HEK293 (cell line): ENCODE data around the gene PAX2.

Source experiments
- CTCF ChIA-PET: fragments of 350-600 bp; formaldehyde crosslinking; extraction: SDS; loops from one replicate; lab custom pipeline; 2021; ENCODE audit warnings: antibody characterized with exemption; lab: Yijun Ruan, JAX
- POLR2A ChIA-PET: fragments of 300-600 bp; formaldehyde crosslinking; extraction: SDS; loops from one replicate; lab custom pipeline; 2020; ENCODE audit warnings: antibody characterized with exemption, inconsistent platforms; lab: Yijun Ruan, JAX
- H3K27ac ChIP-seq: fragments of 200-500 bp; sonication (Bioruptor generic); 2 replicates; pipeline ENCODE4 v1.5.1; 2014; ENCODE audit warnings: low read depth, low read length, control low read depth, inconsistent platforms; ENCODE audit errors: extremely low read depth
- H3K36me3 ChIP-seq, 2 experiments: fragments of 200-500 bp in 1 of 2; sonication (Bioruptor generic) in 1 of 2; 1 replicate in 1 of 2; 2 replicates in 1 of 2; pipeline ENCODE4 v1.5.1; 2014 to 2017; ENCODE audit warnings: inconsistent platforms in 2 of 2, low read length in 2 of 2; ENCODE audit not compliant: control insufficient read depth in 2 of 2, insufficient read depth in 1 of 2
- H3K4me1 ChIP-seq: fragments of 200-500 bp; sonication (Bioruptor generic); 2 replicates; pipeline ENCODE4 v1.5.1; 2014; ENCODE audit warnings: mild to moderate bottlenecking, low read length, inconsistent platforms; ENCODE audit not compliant: control insufficient read depth, insufficient read depth
- H3K4me3 ChIP-seq: 2 replicates; pipeline ENCODE4 v1.5.1; 2011; ENCODE audit warnings: low read depth, mild to moderate bottlenecking, control low read depth, low read length, moderate library complexity
- H3K9me3 ChIP-seq: fragments of 200-500 bp; sonication (Bioruptor generic); 2 replicates; pipeline ENCODE4 v1.5.1; 2014; ENCODE audit warnings: low read depth, low read length, inconsistent platforms; ENCODE audit not compliant: control insufficient read depth, insufficient read depth
- GLIS1 ChIP-seq: fragments of 450-650 bp; formaldehyde crosslinking; IDR thresholded peaks from 2 replicates; pipeline ENCODE4 v1.5.1; 2016; ENCODE audit warnings: missing biosample characterization, missing genetic modification characterization
- GLIS2 ChIP-seq: fragments of 450-650 bp; formaldehyde crosslinking; IDR thresholded peaks from 2 replicates; pipeline ENCODE4 v1.5.1; 2016; ENCODE audit warnings: missing biosample characterization, missing genetic modification characterization
- IKZF3 ChIP-seq: fragments of 450-650 bp; IDR thresholded peaks from 2 replicates; pipeline ENCODE4 v1.5.0; 2018; ENCODE audit warnings: missing biosample characterization, mild to moderate bottlenecking, missing genetic modification characterization, moderate library complexity
- KLF8 ChIP-seq: fragments of 450-650 bp; formaldehyde crosslinking; IDR thresholded peaks from 2 replicates; pipeline ENCODE4 v1.5.1; 2016; ENCODE audit warnings: missing biosample characterization, missing genetic modification characterization
- PRDM1 ChIP-seq: fragments of 450-650 bp; formaldehyde crosslinking; IDR thresholded peaks from 2 replicates; pipeline ENCODE4; 2016; ENCODE audit warnings: missing biosample characterization, missing genetic modification characterization
- SP7 ChIP-seq: fragments of 450-650 bp; formaldehyde crosslinking; IDR thresholded peaks from 2 replicates; pipeline ENCODE4 v1.5.1; 2016; ENCODE audit warnings: missing biosample characterization, missing genetic modification characterization
- ZBTB20 ChIP-seq: fragments of 450-650 bp; formaldehyde crosslinking; IDR thresholded peaks from 2 replicates; pipeline ENCODE4 v1.5.1; 2016; ENCODE audit warnings: missing biosample characterization, missing genetic modification characterization
- ZBTB21 ChIP-seq: fragments of 450-650 bp; formaldehyde crosslinking; IDR thresholded peaks from 2 replicates; pipeline ENCODE4 v1.5.1; 2017; ENCODE audit warnings: missing biosample characterization, missing genetic modification characterization
- ZBTB48 ChIP-seq: fragments of 450-650 bp; formaldehyde crosslinking; IDR thresholded peaks from 2 replicates; pipeline ENCODE4 v1.5.1; 2016; ENCODE audit warnings: missing biosample characterization, missing genetic modification characterization
- ZBTB8A ChIP-seq: fragments of 450-650 bp; formaldehyde crosslinking; IDR thresholded peaks from 2 replicates; pipeline ENCODE4 v1.5.1; 2016; ENCODE audit warnings: missing biosample characterization, missing genetic modification characterization
- ZNF138 ChIP-seq: fragments of 450-650 bp; formaldehyde crosslinking; IDR thresholded peaks from 2 replicates; pipeline ENCODE4 v1.5.1; 2016; ENCODE audit warnings: missing biosample characterization, missing genetic modification characterization, borderline replicate concordance
- ZNF175 ChIP-seq: fragments of 450-650 bp; formaldehyde crosslinking; IDR thresholded peaks from 2 replicates; pipeline ENCODE4 v1.5.1; 2016; ENCODE audit warnings: missing biosample characterization, missing genetic modification characterization
- ZNF324 ChIP-seq: fragments of 450-650 bp; formaldehyde crosslinking; IDR thresholded peaks from 2 replicates; pipeline ENCODE4 v1.5.1; 2016; ENCODE audit warnings: missing biosample characterization, missing genetic modification characterization
- ZNF341 ChIP-seq: fragments of 450-650 bp; formaldehyde crosslinking; IDR thresholded peaks from 2 replicates; pipeline ENCODE4; 2016; ENCODE audit warnings: low read depth, missing biosample characterization, missing genetic modification characterization
- ZNF354C ChIP-seq: fragments of 450-650 bp; formaldehyde crosslinking; IDR thresholded peaks from 2 replicates; pipeline ENCODE4 v1.5.1; 2016; ENCODE audit warnings: missing biosample characterization, missing genetic modification characterization, low read depth, borderline replicate concordance
- ZNF426 ChIP-seq: fragments of 450-650 bp; formaldehyde crosslinking; IDR thresholded peaks from 2 replicates; pipeline ENCODE4 v1.5.1; 2017; ENCODE audit warnings: missing biosample characterization, missing genetic modification characterization, mild to moderate bottlenecking, inconsistent platforms, moderate library complexity
- ZNF600 ChIP-seq: fragments of 450-650 bp; formaldehyde crosslinking; IDR thresholded peaks from 2 replicates; pipeline ENCODE4 v1.5.1; 2016; ENCODE audit warnings: missing biosample characterization, missing genetic modification characterization
- ZNF785 ChIP-seq: fragments of 450-650 bp; formaldehyde crosslinking; IDR thresholded peaks from 2 replicates; pipeline ENCODE4 v1.5.1; 2016; ENCODE audit warnings: missing biosample characterization, missing genetic modification characterization
- TF ChIP-seq, protein P1 (sequence below): fragments of 450-650 bp; formaldehyde crosslinking; IDR thresholded peaks from 2 replicates; pipeline ENCODE4 v1.5.1; 2017; ENCODE audit warnings: missing biosample characterization, missing genetic modification characterization
- TF ChIP-seq, protein P2 (sequence below): fragments of 450-650 bp; formaldehyde crosslinking; IDR thresholded peaks from 2 replicates; pipeline ENCODE4 v1.5.1; 2016; ENCODE audit warnings: missing biosample characterization, missing genetic modification characterization
- TF ChIP-seq, protein P3 (sequence below): fragments of 450-650 bp; formaldehyde crosslinking; IDR thresholded peaks from 2 replicates; pipeline ENCODE4 v1.5.1; 2016; ENCODE audit warnings: missing biosample characterization, missing genetic modification characterization

Gene PAX2

DNA sequence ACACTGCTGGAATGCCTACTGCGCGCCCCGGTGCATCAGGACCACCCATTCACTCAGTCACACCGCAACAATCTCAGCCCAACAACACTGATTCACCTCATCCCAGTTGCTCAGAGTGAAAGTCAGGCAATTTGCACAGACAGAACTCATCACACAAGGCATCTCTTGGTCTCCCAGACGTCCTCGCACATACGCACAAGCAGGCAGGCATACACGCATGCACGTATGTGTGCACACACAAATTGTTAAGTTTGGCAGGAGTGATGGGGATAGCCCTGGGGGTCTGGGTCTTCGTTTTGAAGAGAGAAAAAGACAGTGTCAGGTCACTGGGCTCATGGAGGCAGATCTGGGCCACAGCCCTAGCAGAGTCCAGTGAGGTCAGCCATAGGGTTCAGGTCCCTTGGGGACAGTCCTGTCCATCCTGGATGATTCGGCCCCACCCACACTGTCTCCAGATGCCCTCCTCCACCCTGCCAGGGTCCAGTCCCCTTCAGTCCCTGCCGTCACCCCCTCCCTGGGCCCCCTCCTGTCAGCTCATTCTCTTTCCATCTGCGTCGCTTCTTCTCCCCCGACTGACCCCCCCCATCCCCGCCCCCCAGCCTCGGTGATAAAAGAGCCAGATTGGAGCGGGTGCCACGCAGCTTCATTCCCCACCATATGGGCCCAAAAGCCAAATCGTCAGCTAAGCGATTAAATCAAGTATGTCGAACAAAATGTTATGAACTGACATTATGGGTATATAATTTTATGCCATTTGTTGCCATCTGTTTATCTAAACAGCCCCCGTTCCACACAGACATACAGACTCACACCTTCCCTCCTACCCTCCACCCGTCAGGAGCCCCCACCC lies 118.9 kb downstream of the PAX2 start:
- H3K36me3 ChIP-seq = no peaks in the 10 kb centered on the region

DNA sequence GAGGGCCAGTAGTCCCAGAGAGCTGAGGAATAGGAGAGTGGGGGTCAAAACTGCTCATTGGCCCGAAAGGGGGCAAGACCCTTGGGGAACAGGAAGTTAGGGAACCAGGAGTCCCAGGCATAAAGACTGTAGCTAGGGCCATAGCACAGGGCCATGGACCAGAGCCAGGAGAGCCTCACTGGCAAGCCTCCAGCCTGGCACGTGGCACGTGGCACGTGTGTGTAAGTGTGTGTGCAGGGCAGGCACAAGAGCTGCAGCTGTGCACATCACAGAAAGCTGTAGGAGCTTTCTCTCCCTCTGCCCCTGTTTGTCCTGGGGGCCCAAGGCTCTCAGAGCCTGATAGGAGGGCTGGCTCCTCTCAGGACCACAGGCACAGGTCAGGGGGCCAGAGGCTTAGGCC lies 119.6 kb downstream of the PAX2 start:
- ChIA-PET POLR2A (interaction anchor here (0.6 kb wide), 1 partner anchor 221 kb away, joined by 4 read pairs; no protein-coding TSS in a partner anchor), CTCF (interaction anchor here (0.6 to 3.0 kb wide), 2 partner anchors 14 to 152 kb away, joined by 3 to 8 read pairs; no protein-coding TSS in a partner anchor)
- Histone ChIP-seq H3K36me3 (no peaks in the 10 kb centered on the region), H3K4me3 (no peak overlapping the region), H3K27ac (no peak overlapping the region), H3K9me3 (no peaks in the 10 kb centered on the region)
- no peak for TF ChIP-seq ZNF324 (tag by site-specific recombination)
- TF ChIP-seq, protein P1, sequence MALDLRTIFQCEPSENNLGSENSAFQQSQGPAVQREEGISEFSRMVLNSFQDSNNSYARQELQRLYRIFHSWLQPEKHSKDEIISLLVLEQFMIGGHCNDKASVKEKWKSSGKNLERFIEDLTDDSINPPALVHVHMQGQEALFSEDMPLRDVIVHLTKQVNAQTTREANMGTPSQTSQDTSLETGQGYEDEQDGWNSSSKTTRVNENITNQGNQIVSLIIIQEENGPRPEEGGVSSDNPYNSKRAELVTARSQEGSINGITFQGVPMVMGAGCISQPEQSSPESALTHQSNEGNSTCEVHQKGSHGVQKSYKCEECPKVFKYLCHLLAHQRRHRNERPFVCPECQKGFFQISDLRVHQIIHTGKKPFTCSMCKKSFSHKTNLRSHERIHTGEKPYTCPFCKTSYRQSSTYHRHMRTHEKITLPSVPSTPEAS = 0 out of 2 replicates have a peak, but pooled peaks have one; percentile 14
- TF ChIP-seq, all 188 proteins: peak for 1
- no peaks in the 10 kb centered on the region; the same call in 1 of the 2 replicates for H3K4me1 ChIP-seq

More for the DNA sequence above, 118.9 kb downstream of the PAX2 start:
- Histone ChIP-seq H3K4me1 (no peaks in the 10 kb centered on the region; the same call in 1 of the 2 replicates), H3K27ac (no peak overlapping the region)
- POLR2A ChIA-PET = interaction anchor here (0.6 kb wide), 1 partner anchor 220 kb away, joined by 4 read pairs; no protein-coding TSS in a partner anchor
- TF ChIP-seq ZBTB20 = no peak
- TF ChIP-seq ZNF354C (tag by site-specific recombination) = no peak
- TF ChIP-seq ZNF600 (tag by site-specific recombination) = no peak
- TF ChIP-seq PRDM1 = no peak
- TF ChIP-seq ZNF138 (tag by site-specific recombination) = no peak
- no peak for TF ChIP-seq ZNF175 (tag by site-specific recombination)
- no peak for TF ChIP-seq ZBTB48
- TF ChIP-seq, all 188 proteins: peak for 0
- CTCF ChIA-PET = interaction anchor here (0.6 to 3.0 kb wide), 3 partner anchors 14 to 302 kb away, joined by 3 to 8 read pairs (median 4); no protein-coding TSS in a partner anchor
- Histone ChIP-seq H3K9me3 (no peaks in the 10 kb centered on the region), H3K4me3 (no peak overlapping the region)

DNA sequence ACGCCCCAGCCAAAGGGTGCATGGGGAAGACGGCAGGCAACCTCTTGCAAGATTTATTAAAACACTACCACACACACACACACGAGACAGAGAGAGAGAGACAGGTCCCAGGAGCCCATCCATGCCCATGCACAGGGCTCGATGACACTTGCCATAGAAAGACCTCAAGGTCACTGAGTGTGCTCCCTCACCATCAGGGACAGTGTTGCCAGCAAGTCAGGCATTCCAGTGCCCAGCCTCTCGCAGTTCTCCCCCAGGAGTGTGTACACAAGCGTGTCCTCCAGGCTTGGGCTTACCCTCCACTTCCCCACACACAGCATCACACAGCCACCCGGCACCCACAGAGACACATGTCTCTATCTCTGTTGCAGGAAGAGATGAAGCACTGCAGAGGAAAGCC lies 120.6 kb downstream of the PAX2 start:
- Histone ChIP-seq H3K4me3 (no peak overlapping the region), H3K36me3 (no peaks in the 10 kb centered on the region), H3K27ac (no peak overlapping the region)
- CTCF ChIA-PET = interaction anchor here (3.0 kb wide), 1 partner anchor 13 kb away, joined by 8 read pairs; no protein-coding TSS in a partner anchor
- TF ChIP-seq, protein P2, sequence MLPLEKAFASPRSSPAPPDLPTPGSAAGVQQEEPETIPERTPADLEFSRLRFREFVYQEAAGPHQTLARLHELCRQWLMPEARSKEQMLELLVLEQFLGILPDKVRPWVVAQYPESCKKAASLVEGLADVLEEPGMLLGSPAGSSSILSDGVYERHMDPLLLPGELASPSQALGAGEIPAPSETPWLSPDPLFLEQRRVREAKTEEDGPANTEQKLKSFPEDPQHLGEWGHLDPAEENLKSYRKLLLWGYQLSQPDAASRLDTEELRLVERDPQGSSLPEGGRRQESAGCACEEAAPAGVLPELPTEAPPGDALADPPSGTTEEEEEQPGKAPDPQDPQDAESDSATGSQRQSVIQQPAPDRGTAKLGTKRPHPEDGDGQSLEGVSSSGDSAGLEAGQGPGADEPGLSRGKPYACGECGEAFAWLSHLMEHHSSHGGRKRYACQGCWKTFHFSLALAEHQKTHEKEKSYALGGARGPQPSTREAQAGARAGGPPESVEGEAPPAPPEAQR (tag by site-specific recombination) = no peak
- TF ChIP-seq ZNF785 (tag by site-specific recombination) = no peak
- TF ChIP-seq, all 188 proteins: peak for 0
- POLR2A ChIA-PET = no interaction called here
- Histone ChIP-seq H3K4me1 (no peaks in the 10 kb centered on the region; the same call in 1 of the 2 replicates), H3K9me3 (no peaks in the 10 kb centered on the region)

DNA sequence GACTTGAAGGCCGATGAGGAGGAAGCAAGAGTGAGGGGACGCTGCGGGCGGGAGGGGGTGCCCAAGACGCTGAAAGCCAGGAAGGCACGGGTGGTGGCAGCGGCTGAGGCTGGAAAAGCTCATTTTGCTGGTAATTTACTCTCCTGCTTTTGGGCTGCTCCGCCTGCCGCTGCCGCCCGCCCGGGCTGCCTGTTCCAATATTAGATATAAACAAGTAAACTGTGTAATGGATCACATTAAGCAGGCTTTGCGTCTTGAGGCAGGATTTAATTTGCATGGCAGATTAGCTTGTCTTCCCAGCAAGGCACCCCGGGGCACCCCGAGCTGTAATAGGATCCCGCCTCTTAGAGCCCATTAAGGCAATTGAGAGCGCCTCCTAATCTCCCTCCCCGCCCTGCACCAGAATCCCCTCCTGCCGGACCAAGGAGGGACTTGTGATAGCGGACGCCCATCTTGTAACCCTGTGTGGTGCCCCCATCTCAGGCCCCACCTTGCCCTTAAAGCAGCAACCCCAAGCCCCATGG lies 121.3 kb downstream of the PAX2 start:
- Histone ChIP-seq H3K27ac (no peak overlapping the region), H3K4me1 (no peaks in the 10 kb centered on the region; the same call in 1 of the 2 replicates), H3K9me3 (no peaks in the 10 kb centered on the region), H3K36me3 (no peaks in the 10 kb centered on the region), H3K4me3 (no peak overlapping the region)
- POLR2A ChIA-PET = no interaction called here
- CTCF ChIA-PET = interaction anchor here (0.7 to 3.5 kb wide), 3 partner anchors 12 to 304 kb away, joined by 3 to 18 read pairs (median 8); no protein-coding TSS in a partner anchor
- no peak for TF ChIP-seq KLF8 (tag by site-specific recombination)
- no peak for TF ChIP-seq ZNF426 (tag by site-specific recombination)
- peak; percentile 58 for TF ChIP-seq ZNF341 (tag by site-specific recombination)
- TF ChIP-seq, protein P3, sequence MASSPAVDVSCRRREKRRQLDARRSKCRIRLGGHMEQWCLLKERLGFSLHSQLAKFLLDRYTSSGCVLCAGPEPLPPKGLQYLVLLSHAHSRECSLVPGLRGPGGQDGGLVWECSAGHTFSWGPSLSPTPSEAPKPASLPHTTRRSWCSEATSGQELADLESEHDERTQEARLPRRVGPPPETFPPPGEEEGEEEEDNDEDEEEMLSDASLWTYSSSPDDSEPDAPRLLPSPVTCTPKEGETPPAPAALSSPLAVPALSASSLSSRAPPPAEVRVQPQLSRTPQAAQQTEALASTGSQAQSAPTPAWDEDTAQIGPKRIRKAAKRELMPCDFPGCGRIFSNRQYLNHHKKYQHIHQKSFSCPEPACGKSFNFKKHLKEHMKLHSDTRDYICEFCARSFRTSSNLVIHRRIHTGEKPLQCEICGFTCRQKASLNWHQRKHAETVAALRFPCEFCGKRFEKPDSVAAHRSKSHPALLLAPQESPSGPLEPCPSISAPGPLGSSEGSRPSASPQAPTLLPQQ (tag by site-specific recombination) = peak; percentile 66; the same call in 1 of the 2 replicates
- TF ChIP-seq GLIS2 = peak; percentile 65
- TF ChIP-seq ZBTB8A (tag by site-specific recombination) = peak; percentile 66
- no peak for TF ChIP-seq ZBTB21 (tag by site-specific recombination)
- peak; percentile 38; the same call in 1 of the 2 replicates for TF ChIP-seq IKZF3
- TF ChIP-seq SP7 (tag by site-specific recombination) = 0 out of 2 replicates have a peak, but pooled peaks have one; percentile 15
- peak; percentile 24; the same call in 1 of the 2 replicates for TF ChIP-seq GLIS1 (tag by site-specific recombination)
